Measurements from ENCODE around the gene SPX. TPM values are rescaled to one million over a fixed set of nuclear protein-coding genes. Genes with fewer than 3 reads are reported as not detected.

SPX gene
- total RNA-seq, 3 donors from 2014 or later, result 0.13 TPM; not detected in 2

- ATAC-seq, result no peak
- no peak overlapping the region for H3K4me3 ChIP-seq
- H3K9me3 ChIP-seq, result no peaks in the 10 kb centered on the region
- TF ChIP-seq CTCF (IDR thresholded peaks at IDR 0.05), result no peak
- DNase-seq, result no peak
- no peaks in the 10 kb centered on the region for H3K36me3 ChIP-seq (ENCODE audit: low read depth)
- intact Hi-C loops (cut with DNase I, micrococcal nuclease), result no loop called here
- no peaks in the 10 kb centered on the region for H3K4me1 ChIP-seq (ENCODE audit: low read depth)
These were observed 54.8 kb downstream of the SPX start for GRCh38 chr12:21580748-21581516.

Other genes with a start within 250 kb of the SPX start
- gene SLCO1A2, start 191.4 kb upstream of the SPX start, total RNA-seq, result not detected
- gene IAPP, start 153.4 kb upstream of the SPX start, total RNA-seq, result not detected
- 10 to 100 TPM; 27.0 to 48.4 (median 37.5) TPM for gene PYROXD1, start 88.6 kb upstream of the SPX start, total RNA-seq
- 10 to 100 TPM in 2 of 3 donors, 1 to 10 TPM in 1; 9.3 to 29.6 (median 16.2) TPM for gene RECQL, start 24.7 kb upstream of the SPX start, total RNA-seq
- gene GOLT1B, start 24.5 kb upstream of the SPX start, total RNA-seq, result 10 to 100 TPM; 15.4 to 22.0 (median 21.5) TPM
- gene GYS2, start 78.6 kb downstream of the SPX start, total RNA-seq, result not detected
- 100 to 1,000 TPM in 2 of 3 donors, 10 to 100 TPM in 1; 95.4 to 347 (median 252) TPM for gene LDHB, start 131.5 kb downstream of the SPX start, total RNA-seq
- gene KCNJ8, start 248.4 kb downstream of the SPX start, total RNA-seq, result 10 to 100 TPM in 1 of 3 donors, 1 to 10 TPM in 1, under 1 TPM in 1; 0.96 to 15.3 (median 1.8) TPM